HEK293T (cell line): ENCODE results near the gene KRTAP16-1.

Experiments used
- FOXM1 ChIP-seq: fragments of 450-650 bp; IDR thresholded peaks from 2 replicates; pipeline ENCODE4 v1.6.1; 2017; ENCODE audit warnings: mild to moderate bottlenecking, borderline replicate concordance
- SP1 ChIP-seq: fragments of 450-650 bp; IDR thresholded peaks from 2 replicates; pipeline ENCODE4 v1.6.1; 2017

- TF ChIP-seq SP1 = no peak
- no peak for TF ChIP-seq FOXM1
Observed at GRCh38 chr17:41311111-41311510, 2.0 kb upstream of the KRTAP16-1 start.
